A549 (cell line): Measurements from ENCODE around the gene LRRC63.

ENCODE experiments used
- CBX8 ChIP-seq: fragments of 200-600 bp; sonication (generic); IDR thresholded peaks from 2 replicates; pipeline ENCODE4 v1.6.1; 2016
- EHF ChIP-seq: fragments of 250-450 bp; sonication (Bioruptor Pico); IDR thresholded peaks from 2 replicates; pipeline ENCODE4 v1.5.0; 2020; ENCODE audit warnings: mild to moderate bottlenecking
- HMGXB4 ChIP-seq: fragments of 250-450 bp; sonication (Bioruptor Pico); IDR thresholded peaks from 2 replicates; pipeline ENCODE4 v1.5.0; 2021; ENCODE audit warnings: mild to moderate bottlenecking, moderate library complexity, borderline replicate concordance
- NPAS2 ChIP-seq: fragments of 250-450 bp; sonication (Bioruptor Pico); IDR thresholded peaks from 2 replicates; pipeline ENCODE4 v1.8.0; 2022; ENCODE audit warnings: mild to moderate bottlenecking, moderate library complexity, borderline replicate concordance
- POLR2A ChIP-seq: IDR thresholded peaks from 2 replicates; pipeline ENCODE4 v1.6.1; 2012; ENCODE audit warnings: mild to moderate bottlenecking, low read length
- RAD21 ChIP-seq, 2 experiments: fragments of >200 bp in 1 of 2; sonication (Bioruptor Twin) in 1 of 2; formaldehyde crosslinking in 1 of 2; IDR thresholded peaks in 1 of 2; conservative IDR thresholded peaks in 1 of 2; 2 replicates in 1 of 2; 3 replicates in 1 of 2; pipeline ENCODE4 v1.6.1; 2012 to 2018; ENCODE audit warnings: inconsistent platforms in 1 of 2
- REST ChIP-seq: fragments of 200-600 bp; sonication (generic); IDR thresholded peaks from 2 replicates; pipeline ENCODE4 v1.6.1; 2016; ENCODE audit warnings: antibody characterized with exemption, mild to moderate bottlenecking, moderate library complexity
- SREBF2 ChIP-seq: fragments of 450-650 bp; IDR thresholded peaks from 2 replicates; pipeline ENCODE4 v1.6.1; 2014; ENCODE audit warnings: mild to moderate bottlenecking, moderate library complexity
- TP53 ChIP-seq: fragments of 250-450 bp; sonication (Bioruptor Pico); IDR thresholded peaks from 2 replicates; pipeline ENCODE4 v1.5.0; 2021; ENCODE audit warnings: mild to moderate bottlenecking, moderate library complexity
- TF ChIP-seq, protein P1 (sequence below): fragments of >200 bp; sonication (Bioruptor Twin); formaldehyde crosslinking; IDR thresholded peaks from 3 replicates; pipeline ENCODE4 v1.5.1; 2016
- TF ChIP-seq, protein P2 (sequence below): IDR thresholded peaks from 2 replicates; pipeline ENCODE4 v1.6.1; 2012
- TF ChIP-seq, protein P3 (sequence below): IDR thresholded peaks from 2 replicates; pipeline ENCODE4 v1.6.1; 2012

DNA sequence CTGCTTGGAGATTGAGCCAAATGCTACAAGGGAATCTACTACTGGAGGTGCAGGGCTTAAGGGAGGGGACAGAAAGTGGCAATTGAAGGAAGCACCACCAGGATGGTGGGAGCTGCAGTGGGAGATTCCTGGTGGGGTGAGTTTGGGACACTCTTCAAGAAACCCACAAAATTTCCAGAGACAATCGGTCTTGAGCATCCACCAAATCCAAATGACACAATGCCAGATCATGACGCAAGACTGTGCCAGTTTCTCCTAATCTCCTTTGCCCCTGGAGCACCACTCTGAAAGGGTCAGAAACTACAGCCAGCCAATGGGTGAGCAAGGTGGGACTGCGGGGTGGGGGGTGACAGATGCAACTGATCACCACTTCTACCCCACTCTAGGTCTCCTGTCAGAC lies 78.7 kb downstream of the LRRC63 start:
- TF ChIP-seq, protein P1, sequence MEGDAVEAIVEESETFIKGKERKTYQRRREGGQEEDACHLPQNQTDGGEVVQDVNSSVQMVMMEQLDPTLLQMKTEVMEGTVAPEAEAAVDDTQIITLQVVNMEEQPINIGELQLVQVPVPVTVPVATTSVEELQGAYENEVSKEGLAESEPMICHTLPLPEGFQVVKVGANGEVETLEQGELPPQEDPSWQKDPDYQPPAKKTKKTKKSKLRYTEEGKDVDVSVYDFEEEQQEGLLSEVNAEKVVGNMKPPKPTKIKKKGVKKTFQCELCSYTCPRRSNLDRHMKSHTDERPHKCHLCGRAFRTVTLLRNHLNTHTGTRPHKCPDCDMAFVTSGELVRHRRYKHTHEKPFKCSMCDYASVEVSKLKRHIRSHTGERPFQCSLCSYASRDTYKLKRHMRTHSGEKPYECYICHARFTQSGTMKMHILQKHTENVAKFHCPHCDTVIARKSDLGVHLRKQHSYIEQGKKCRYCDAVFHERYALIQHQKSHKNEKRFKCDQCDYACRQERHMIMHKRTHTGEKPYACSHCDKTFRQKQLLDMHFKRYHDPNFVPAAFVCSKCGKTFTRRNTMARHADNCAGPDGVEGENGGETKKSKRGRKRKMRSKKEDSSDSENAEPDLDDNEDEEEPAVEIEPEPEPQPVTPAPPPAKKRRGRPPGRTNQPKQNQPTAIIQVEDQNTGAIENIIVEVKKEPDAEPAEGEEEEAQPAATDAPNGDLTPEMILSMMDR, result no peak
- TF ChIP-seq, protein P2, sequence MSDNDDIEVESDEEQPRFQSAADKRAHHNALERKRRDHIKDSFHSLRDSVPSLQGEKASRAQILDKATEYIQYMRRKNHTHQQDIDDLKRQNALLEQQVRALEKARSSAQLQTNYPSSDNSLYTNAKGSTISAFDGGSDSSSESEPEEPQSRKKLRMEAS, result no peak
- no peak for TF ChIP-seq POLR2A
- no peak for TF ChIP-seq CBX8
- TF ChIP-seq SREBF2, result no peak
- no peak for TF ChIP-seq RAD21 (conservative IDR thresholded peaks at IDR 0.05 in 1 of 2, IDR thresholded peaks at IDR 0.05 in 1 of 2)
- TF ChIP-seq, protein P3, sequence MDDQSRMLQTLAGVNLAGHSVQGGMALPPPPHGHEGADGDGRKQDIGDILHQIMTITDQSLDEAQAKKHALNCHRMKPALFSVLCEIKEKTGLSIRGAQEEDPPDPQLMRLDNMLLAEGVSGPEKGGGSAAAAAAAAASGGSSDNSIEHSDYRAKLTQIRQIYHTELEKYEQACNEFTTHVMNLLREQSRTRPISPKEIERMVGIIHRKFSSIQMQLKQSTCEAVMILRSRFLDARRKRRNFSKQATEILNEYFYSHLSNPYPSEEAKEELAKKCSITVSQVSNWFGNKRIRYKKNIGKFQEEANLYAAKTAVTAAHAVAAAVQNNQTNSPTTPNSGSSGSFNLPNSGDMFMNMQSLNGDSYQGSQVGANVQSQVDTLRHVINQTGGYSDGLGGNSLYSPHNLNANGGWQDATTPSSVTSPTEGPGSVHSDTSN, result no peak
- no peak for TF ChIP-seq EHF (CRISPR knock-in tag)
- no peak for TF ChIP-seq NPAS2 (CRISPR knock-in tag)
- TF ChIP-seq REST, result no peak
- no peak for TF ChIP-seq HMGXB4
- no peak for TF ChIP-seq TP53
